A549 (cell line): ENCODE data around the gene LRPPRC.

Experiments
- ATOH8 ChIP-seq: fragments of 250-450 bp; sonication (Bioruptor Pico); IDR thresholded peaks from 2 replicates; pipeline ENCODE4 v1.5.0; 2020; ENCODE audit warnings: low read depth, mild to moderate bottlenecking, moderate library complexity
- CBX2 ChIP-seq: fragments of 200-600 bp; sonication (generic); IDR thresholded peaks from 2 replicates; pipeline ENCODE4 v1.6.1; 2016; ENCODE audit warnings: low read depth, mild to moderate bottlenecking, borderline replicate concordance
- CTCF ChIP-seq: fragments of >200 bp; sonication (Bioruptor Twin); formaldehyde crosslinking; IDR thresholded peaks from 3 replicates; pipeline ENCODE4 v1.5.1; 2016
- POLR2A ChIP-seq: IDR thresholded peaks from 2 replicates; pipeline ENCODE4 v1.6.1; 2012; ENCODE audit warnings: mild to moderate bottlenecking, low read length
- RCOR1 ChIP-seq: fragments of 150-350 bp; IDR thresholded peaks from 2 replicates; pipeline ENCODE4 v1.6.1; 2014; ENCODE audit warnings: antibody characterized with exemption, low read length, low read depth
- USF2 ChIP-seq: fragments of 450-650 bp; IDR thresholded peaks from 2 replicates; pipeline ENCODE4 v1.6.1; 2014; ENCODE audit warnings: antibody characterized with exemption

GRCh38 chr2:43887176-43887575 is 108.6 kb downstream of the LRPPRC start:
- no peak for TF ChIP-seq RCOR1
- no peak for TF ChIP-seq ATOH8 (CRISPR knock-in tag)
- no peak for TF ChIP-seq CTCF
- TF ChIP-seq POLR2A: no peak
- TF ChIP-seq CBX2: no peak
- no peak for TF ChIP-seq USF2
